ENCODE measurements around the gene RAET1G. TPM values are rescaled to one million over a fixed set of nuclear protein-coding genes. Genes with fewer than 3 reads are reported as not detected.
A peak's percentile ranks its signal among the peaks of the same experiment; 100 is the strongest.

Gene RAET1G
- total and polyA plus RNA-seq, 9 of the 15 experiments (the other 6 are each of a cell fraction or from before 2014, with no cell fraction given): 0.11 TPM; not detected in 8

- TF ChIP-seq, protein P1, sequence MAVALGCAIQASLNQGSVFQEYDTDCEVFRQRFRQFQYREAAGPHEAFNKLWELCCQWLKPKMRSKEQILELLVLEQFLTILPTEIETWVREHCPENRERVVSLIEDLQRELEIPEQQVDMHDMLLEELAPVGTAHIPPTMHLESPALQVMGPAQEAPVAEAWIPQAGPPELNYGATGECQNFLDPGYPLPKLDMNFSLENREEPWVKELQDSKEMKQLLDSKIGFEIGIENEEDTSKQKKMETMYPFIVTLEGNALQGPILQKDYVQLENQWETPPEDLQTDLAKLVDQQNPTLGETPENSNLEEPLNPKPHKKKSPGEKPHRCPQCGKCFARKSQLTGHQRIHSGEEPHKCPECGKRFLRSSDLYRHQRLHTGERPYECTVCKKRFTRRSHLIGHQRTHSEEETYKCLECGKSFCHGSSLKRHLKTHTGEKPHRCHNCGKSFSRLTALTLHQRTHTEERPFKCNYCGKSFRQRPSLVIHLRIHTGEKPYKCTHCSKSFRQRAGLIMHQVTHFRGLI (CRISPR knock-in tag; IDR thresholded peaks at IDR 0.05): no peak
- TF ChIP-seq BRD4 (IDR thresholded peaks at IDR 0.05): no peak
- TF ChIP-seq PHTF2 (CRISPR knock-in tag; IDR thresholded peaks at IDR 0.05): no peak
- peak; percentile 99 for TF ChIP-seq ATF7 (IDR thresholded peaks at IDR 0.05)
- TF ChIP-seq MEIS2 (IDR thresholded peaks at IDR 0.05; ENCODE audit: partially characterized antibody): no peak
- TF ChIP-seq, protein P2, sequence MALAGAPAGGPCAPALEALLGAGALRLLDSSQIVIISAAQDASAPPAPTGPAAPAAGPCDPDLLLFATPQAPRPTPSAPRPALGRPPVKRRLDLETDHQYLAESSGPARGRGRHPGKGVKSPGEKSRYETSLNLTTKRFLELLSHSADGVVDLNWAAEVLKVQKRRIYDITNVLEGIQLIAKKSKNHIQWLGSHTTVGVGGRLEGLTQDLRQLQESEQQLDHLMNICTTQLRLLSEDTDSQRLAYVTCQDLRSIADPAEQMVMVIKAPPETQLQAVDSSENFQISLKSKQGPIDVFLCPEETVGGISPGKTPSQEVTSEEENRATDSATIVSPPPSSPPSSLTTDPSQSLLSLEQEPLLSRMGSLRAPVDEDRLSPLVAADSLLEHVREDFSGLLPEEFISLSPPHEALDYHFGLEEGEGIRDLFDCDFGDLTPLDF (CRISPR knock-in tag; IDR thresholded peaks at IDR 0.05): peak; percentile 45; the same call in 1 of the 2 replicates
- no peak for TF ChIP-seq GTF2E2 (tag; IDR thresholded peaks at IDR 0.05)
- peak; percentile 55 for TF ChIP-seq MAX (CRISPR knock-in tag; IDR thresholded peaks at IDR 0.05)
- TF ChIP-seq ZSCAN29 (IDR thresholded peaks at IDR 0.05): no peak
- no peak for TF ChIP-seq TSHZ1 (CRISPR knock-in tag; IDR thresholded peaks at IDR 0.05)
- no peak for TF ChIP-seq NUFIP1 (IDR thresholded peaks at IDR 0.05; ENCODE audit: partially characterized antibody)
- no peak for TF ChIP-seq MAFK (IDR thresholded peaks at IDR 0.05; ENCODE audit: low read length)
- no peak for TF ChIP-seq TAL1 (IDR thresholded peaks at IDR 0.05)
- peak; percentile 69; the same call in 1 of the 2 replicates for TF ChIP-seq NBN (IDR thresholded peaks at IDR 0.05; ENCODE audit: low read depth)
- TF ChIP-seq, protein P3, sequence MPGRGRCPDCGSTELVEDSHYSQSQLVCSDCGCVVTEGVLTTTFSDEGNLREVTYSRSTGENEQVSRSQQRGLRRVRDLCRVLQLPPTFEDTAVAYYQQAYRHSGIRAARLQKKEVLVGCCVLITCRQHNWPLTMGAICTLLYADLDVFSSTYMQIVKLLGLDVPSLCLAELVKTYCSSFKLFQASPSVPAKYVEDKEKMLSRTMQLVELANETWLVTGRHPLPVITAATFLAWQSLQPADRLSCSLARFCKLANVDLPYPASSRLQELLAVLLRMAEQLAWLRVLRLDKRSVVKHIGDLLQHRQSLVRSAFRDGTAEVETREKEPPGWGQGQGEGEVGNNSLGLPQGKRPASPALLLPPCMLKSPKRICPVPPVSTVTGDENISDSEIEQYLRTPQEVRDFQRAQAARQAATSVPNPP (IDR thresholded peaks at IDR 0.05; ENCODE audit: borderline replicate concordance, insufficient read depth, insufficient read length): no peak
- TF ChIP-seq JUN (IDR thresholded peaks at IDR 0.05; ENCODE audit: borderline replicate concordance, low read depth, low read length): peak; percentile 98
- TF ChIP-seq JUN (CRISPR knock-in tag; IDR thresholded peaks at IDR 0.05; ENCODE audit: borderline replicate concordance): peak; percentile 95; the same call in 1 of the 2 replicates
- TF ChIP-seq ETV1 (tag; conservative IDR thresholded peaks at IDR 0.05; ENCODE audit: low read depth): no peak
- no peak for TF ChIP-seq TEAD1 (CRISPR knock-in tag; IDR thresholded peaks at IDR 0.05)
- no peak for TF ChIP-seq FOXA1 (IDR thresholded peaks at IDR 0.05; ENCODE audit: borderline replicate concordance)
Measured at GRCh38 chr6:149934249-149935156, 11.6 kb upstream of the RAET1G start (continued).
